ENCODE results near the gene MYO18B.

DNA sequence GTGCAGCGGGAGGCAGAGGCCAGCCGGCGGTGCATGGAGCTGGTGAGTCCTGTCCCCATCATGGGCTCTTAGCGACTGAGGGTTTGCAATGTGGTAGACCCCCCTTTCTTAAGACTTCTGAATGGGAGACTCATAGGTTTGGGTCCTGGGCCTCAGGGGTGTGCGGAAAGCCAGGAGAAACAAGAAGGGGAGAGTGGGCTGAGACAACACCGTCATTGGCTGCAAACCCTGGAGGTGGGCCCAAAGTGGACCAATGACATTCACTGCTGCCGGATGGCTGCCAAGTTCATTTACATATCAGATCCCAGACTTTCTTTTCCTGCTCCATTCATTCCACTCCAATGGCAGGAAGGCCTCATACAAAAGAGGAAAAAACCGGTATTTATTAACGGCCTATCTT lies 213.3 kb downstream of the MYO18B start:
- TF ChIP-seq, protein P1, sequence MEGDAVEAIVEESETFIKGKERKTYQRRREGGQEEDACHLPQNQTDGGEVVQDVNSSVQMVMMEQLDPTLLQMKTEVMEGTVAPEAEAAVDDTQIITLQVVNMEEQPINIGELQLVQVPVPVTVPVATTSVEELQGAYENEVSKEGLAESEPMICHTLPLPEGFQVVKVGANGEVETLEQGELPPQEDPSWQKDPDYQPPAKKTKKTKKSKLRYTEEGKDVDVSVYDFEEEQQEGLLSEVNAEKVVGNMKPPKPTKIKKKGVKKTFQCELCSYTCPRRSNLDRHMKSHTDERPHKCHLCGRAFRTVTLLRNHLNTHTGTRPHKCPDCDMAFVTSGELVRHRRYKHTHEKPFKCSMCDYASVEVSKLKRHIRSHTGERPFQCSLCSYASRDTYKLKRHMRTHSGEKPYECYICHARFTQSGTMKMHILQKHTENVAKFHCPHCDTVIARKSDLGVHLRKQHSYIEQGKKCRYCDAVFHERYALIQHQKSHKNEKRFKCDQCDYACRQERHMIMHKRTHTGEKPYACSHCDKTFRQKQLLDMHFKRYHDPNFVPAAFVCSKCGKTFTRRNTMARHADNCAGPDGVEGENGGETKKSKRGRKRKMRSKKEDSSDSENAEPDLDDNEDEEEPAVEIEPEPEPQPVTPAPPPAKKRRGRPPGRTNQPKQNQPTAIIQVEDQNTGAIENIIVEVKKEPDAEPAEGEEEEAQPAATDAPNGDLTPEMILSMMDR (IDR thresholded peaks at IDR 0.05; ENCODE audit: insufficient read depth, low read length), result no peak
- TF ChIP-seq POLR2AphosphoS5 (IDR thresholded peaks at IDR 0.05; ENCODE audit: low read depth) (no peak), REST (IDR thresholded peaks at IDR 0.05; ENCODE audit: insufficient replicate concordance, low read depth) (no peak), GABPA (IDR thresholded peaks at IDR 0.05; ENCODE audit: low read depth) (no peak)
